HFF-Myc (cell line): ENCODE data around the gene DNM2.
A peak's percentile ranks its signal among the peaks of the same experiment; 100 is the strongest.
"Not testable (repeated sequence)": the region's sequence is repeated elsewhere in the genome, so short reads cannot be mapped to it uniquely, and the experiment has no call there.

ENCODE experiments used
- DNase-seq: peaks from one replicate; pipeline ENCODE4 v3.0.0-alpha.2; 2011; ENCODE audit warnings: low read depth; ENCODE audit errors: extremely low read depth
- H3K4me3 ChIP-seq: replicated peaks from 2 replicates; pipeline ENCODE4 v1.5.1; 2011; ENCODE audit warnings: low read depth, mild to moderate bottlenecking, control low read depth, low read length
- CTCF ChIP-seq: IDR thresholded peaks from 2 replicates; pipeline ENCODE4 v1.5.1; 2012; ENCODE audit warnings: mild to moderate bottlenecking, low read depth, low read length, control low read depth; ENCODE audit errors: missing control alignments

Gene DNM2

GRCh38 chr19:10836479-10837330, 118.8 kb downstream of the DNM2 start:
- peak overlapping the region; percentile 59 for H3K4me3 ChIP-seq
- no peak for TF ChIP-seq CTCF
- peak; percentile 73 for DNase-seq

DNA sequence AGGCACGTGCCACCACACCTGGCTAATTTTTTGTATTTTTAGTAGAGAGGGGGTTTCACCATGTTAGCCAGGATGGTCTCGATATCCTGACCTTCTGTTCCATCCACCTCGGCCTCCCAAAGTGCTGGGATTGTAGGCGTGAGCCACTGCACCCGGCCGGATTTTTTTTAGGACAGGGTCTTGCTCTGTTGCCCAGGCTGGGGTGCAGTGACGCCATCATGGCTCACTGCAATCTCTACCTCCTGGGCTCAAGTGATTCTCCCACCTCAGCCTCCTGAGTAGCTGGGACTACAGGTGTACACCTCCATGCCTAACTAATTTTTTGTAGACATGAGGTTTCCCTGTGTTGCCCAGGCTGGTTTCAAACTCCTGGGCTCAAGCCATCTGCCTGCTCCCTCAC, 119.8 kb downstream of the DNM2 start:
- not testable (repeated sequence) for H3K4me3 ChIP-seq, DNase-seq

DNA sequence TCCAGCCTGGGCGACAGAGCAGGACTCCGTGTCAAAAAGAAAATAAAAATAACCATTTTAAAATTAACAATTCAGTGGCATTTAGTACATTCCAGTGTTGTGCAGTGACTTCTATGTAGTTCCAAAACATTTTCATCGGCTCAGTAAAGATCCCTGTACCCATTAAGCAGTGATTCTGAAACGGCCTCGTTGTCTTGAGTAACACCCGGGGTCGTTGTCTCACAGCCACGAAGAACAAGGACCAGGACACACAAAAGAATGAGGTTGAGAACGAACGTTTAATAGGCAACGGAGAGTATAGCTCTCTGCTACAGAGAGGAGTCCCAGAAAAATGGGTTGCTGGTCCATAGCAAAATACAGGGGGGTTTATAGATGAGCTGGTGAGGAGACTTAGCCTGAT, 120.5 kb downstream of the DNM2 start:
- DNase-seq: no peak
- no peak for TF ChIP-seq CTCF
- no peak overlapping the region for H3K4me3 ChIP-seq

- no peak for TF ChIP-seq CTCF
- no peak overlapping the region for H3K4me3 ChIP-seq
- DNase-seq: no peak
Measured at GRCh38 chr19:10839114-10840050, 121.5 kb downstream of the DNM2 start.

DNA sequence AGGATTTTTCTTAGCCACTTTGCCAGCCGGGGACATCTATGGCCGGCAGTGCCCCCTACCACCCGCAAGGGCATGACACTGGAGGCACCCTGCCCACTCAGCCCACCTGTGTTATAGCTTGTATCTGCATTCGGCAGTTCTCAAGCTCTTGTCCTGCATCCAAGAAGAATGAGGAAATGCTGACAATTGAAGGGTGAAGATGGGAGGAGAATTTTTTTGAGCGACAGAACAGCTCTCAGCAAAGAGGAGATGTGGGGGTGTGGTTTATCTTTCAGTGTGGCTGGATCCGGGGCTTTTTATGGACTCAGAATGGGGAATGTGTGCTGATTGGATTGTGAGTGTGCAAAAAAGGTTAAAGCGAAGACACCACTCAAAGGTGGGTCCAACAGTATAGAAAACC, 124.9 kb downstream of the DNM2 start:
- TF ChIP-seq CTCF: no peak
- no peak overlapping the region for H3K4me3 ChIP-seq
- no peak for DNase-seq

- no peak overlapping the region for H3K4me3 ChIP-seq
- DNase-seq: no peak
- no peak for TF ChIP-seq CTCF
Measured at GRCh38 chr19:10846500-10847202, 128.8 kb downstream of the DNM2 start.
